HG03520 (cell line): ENCODE data around the gene CIITA.
"Not testable (repeated sequence)": the region's sequence is repeated elsewhere in the genome, so short reads cannot be mapped to it uniquely, and the experiment has no call there.

Experiments
- ATAC-seq: cut with Tn5 transposase; IDR thresholded peaks from one replicate; pipeline ENCODE4 v1.9.1; 2021; ENCODE audit warnings: mild to moderate bottlenecking, moderate library complexity; ENCODE audit not compliant: unreplicated experiment

The CIITA gene

DNA sequence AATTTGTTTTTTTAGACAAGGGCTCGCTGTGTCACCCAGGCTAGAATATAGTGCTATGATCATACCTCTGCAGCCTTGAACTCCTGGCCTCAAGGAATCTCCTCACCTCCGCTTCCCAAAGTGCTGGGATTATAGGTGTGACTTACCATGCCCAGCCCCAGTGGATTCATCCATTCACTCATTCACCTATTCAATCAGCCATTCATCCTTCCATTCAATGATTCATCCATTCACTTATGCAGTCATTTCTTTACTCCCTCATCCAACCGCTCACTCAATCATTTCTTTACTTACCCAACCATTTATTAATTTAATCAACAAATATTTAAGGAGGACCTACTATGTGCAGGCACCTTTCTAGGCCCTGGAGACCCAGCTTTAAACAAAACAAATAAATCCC, 39.5 kb downstream of the CIITA start:
- ATAC-seq = no peak

DNA sequence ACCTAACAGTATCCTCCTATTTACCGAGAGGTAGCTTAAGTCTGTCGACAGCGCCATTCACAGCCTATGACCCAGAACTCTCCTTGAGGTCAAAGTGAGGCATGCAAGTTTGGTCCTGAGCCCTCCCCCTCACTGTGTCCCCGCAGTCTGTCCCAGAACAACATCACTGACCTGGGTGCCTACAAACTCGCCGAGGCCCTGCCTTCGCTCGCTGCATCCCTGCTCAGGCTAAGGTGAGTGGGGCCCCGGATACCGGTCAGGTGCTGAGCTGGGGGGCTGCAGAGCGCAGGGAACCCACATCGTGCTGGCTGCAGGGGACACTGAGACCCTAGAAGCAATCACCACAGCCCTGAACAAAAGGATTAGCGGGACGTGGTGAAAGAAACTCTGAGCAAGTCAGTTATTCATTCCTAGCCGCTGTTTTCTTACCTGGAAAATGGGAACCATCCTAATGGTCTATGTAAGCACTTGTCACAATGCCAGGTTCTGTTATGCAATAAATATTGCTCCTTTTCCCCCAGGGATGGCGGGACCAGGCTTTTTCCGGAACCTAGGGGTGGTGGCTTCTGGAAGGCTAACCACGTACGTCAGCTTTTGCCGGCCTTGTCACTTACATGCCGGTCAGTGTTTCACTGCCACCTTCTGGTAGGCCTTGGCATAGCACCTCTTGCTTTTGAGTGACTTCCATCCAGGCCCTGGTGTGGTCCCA, 41.4 kb downstream of the CIITA start:
- ATAC-seq = no peak

DNA sequence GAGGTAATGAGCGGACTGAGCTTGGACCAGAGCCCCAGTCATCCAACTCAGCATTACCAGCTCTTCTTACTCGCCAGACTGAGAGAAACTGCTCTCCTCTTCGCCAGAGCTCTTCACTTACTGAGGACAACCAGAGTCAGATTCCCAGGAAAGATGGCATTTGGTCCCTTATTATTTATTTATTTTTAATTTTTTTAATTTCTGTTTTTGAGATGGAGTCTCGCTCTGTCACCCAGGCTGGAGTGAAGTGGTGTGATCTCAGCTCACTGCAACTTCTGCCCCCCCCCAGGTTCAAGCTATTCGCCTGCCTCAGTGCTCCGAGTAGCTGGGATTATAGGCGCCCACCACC, 42.0 kb downstream of the CIITA start:
- ATAC-seq = no peak

DNA sequence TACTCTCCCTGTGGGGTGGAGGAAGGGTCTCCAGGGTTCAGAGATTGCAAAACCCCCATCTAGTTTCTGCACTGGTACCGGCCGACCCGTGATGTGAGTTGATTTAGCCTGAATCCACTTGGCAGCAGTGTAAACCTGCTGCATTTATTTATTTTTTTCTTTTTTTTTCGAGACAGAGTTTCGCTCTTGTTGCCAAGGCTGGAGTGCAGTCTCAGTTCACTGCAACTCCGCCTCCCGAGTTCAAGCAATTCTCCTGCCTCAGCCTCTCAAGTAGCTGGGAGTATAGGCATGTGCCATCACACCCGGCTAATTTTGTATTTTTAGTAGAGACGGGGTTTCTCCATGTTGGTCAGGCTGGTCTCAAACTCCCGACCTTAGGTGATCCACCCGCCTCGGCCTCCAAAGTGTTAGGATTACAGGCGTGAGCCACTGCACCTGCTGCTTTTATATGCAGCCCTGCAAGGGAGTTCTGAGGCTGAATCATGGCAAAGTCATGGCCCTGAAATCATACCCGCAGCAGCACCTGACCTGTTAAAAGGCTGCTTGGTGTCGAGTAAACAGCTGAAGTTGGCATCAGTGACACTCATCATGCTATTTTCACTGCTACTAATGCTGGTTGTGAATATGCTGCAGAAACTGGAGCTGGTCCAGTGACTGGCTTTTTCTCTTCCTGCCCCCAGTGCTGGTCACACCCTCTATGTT, 43.9 kb downstream of the CIITA start:
- ATAC-seq = no peak

DNA sequence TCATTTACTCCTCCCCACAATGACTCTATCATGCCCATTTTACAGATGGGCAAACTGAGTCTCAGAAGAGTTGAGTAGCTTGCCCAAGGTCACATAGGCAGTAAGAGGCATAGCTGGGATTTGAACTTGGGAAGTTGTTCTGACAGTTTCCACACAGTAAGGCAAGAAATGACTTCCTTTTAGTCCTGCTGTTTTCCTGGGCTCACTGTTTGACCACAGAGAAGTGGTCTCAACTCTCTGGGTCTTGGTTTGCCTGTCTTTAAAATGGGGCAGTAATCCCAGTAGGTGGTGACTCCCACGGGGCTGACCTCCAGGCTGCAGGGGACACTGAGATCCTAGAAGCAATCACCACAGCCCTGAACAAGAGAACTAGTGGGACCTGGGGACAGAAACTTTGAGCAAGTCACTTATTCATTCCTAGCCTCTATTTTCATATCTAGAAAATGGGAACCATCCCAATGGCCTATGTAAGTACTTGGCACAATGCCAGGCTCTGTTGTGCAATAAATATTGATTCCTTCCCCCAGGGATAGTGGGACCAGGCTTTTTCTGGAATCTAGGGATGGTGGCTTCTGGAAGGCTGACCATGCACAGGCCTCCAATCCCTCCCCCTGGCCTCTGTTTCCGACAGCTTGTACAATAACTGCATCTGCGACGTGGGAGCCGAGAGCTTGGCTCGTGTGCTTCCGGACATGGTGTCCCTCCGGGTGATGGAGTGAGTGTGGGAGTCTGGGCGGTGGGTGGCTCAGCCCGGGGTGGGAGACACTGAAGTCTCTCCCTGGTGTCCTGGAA, 44.7 kb downstream of the CIITA start:
- ATAC-seq = no peak

DNA sequence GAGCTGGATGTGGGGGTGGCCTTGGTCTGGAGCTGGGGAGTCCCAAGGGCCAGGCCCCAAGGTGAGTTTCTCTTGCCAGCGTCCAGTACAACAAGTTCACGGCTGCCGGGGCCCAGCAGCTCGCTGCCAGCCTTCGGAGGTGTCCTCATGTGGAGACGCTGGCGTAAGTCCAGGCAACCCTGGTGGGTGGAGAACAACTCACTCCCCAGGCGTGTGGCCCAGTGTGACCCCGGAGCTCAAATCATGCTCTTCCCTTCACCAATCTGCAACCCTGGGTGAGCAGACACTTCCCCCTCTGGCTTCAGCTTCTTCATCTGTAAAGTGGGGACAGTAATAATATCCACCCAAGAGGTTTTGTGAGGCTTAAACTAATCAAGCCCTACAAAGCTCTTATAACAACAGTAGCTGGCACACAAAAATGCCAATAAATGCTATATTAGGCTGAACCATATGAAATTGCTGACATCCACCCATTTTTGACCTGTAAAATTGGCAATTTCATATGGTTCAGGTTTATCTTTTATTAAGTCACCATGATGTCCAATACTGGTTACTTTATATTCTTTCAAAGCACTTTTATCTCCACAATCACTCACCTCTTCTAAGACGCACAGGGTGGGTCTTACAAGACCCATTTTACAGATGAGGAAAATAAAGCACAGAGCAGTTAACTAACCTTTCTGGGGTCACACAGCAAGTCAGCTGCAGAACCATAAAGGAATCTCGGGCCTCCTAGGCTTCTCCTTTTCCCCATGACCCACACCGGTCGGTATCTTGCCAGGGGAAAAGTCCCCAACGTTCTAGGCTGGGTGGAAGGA, 45.5 kb downstream of the CIITA start:
- ATAC-seq = no peak

DNA sequence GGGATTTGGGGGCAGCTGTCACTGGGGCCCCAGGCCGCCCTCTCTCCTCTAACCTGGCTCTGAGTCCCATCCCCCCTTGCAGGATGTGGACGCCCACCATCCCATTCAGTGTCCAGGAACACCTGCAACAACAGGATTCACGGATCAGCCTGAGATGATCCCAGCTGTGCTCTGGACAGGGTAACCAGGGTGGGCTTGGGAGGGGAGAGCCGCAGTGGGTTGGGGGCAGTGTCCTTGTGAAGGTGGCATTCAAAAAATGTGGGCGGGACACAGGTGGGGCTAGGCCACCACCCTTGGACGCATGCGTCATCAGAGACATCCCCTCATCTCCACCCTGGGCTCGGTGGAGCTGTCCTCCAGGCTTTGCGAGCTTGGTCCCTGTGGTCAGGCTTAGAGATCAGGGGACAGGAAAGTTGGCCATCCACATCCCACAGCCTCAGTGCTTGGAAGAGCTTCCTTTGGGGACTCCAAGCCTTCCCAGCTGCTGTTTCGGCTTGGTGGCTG, 46.2 kb downstream of the CIITA start:
- no peak for ATAC-seq

DNA sequence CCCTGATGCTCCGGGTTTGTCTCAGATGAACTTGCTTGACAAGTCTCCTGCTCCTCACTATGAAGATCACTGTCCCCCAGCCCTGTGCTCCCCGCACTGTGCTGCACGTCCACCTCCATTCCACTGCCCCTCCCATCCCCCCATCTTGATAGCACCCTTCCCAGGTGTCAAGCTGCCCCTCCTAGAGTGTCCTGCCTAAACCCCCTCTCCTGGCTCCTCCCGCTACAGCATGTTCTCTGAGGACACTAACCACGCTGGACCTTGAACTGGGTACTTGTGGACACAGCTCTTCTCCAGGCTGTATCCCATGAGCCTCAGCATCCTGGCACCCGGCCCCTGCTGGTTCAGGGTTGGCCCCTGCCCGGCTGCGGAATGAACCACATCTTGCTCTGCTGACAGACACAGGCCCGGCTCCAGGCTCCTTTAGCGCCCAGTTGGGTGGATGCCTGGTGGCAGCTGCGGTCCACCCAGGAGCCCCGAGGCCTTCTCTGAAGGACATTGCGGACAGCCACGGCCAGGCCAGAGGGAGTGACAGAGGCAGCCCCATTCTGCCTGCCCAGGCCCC, 46.7 kb downstream of the CIITA start:
- ATAC-seq = no peak

DNA sequence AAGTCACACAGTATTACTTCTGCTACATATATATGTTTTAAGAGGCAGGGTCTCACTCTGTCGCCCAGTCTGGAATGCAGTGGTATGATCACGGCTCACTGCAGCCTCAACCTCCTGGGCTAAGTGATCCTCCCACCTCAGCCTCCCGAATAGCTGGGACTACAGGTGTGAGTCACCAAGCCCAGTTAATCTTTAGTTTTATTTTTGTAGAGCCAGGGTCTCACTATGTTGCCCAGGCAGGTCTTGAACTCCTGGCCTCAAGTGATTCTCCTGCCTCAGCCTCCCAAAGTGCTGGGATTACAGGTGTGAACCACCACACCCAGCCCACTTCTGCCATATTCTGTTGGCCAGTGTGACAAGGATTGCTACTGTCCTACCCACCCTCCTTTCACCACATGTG, 48.3 kb downstream of the CIITA start:
- not testable (repeated sequence) for ATAC-seq

DNA sequence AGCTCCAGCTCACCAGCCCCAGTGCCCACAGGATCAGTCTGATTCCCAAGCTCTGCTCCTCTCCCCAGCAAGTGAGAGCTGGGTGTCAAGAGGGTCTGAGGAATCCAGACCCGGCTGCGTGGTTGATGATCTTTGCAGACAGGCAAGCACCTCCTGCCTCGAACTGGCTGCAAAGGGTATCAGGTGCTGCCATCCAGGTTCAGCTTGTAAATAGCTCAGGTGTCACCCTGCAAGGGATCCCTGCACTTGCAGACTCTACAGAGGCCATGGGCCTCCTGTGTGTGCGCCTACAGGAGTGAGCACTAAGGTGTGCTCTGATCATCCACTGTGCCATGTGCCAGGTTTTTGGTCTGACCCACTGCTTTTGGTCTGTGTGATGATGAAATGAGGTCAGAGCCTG, 49.1 kb downstream of the CIITA start:
- no peak for ATAC-seq

DNA sequence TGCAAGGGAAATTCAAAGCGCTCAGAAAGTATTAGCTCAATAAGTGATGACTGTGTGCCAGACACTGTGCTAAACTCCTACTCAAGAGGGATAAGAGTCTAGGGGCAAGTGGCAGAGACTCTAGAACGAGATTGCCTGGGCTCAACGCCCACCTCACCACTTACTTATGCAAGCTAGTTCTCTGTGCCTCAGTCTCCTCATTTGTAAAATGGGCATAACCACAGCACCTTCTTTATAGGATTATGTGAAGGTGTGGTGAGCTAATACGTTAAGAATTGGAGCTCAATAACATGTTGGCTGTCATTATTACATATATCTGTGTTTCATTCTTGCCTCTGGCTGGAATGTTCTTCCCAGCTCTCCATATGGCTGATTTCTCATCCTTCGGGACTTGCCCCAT, 49.9 kb downstream of the CIITA start:
- ATAC-seq = no peak

DNA sequence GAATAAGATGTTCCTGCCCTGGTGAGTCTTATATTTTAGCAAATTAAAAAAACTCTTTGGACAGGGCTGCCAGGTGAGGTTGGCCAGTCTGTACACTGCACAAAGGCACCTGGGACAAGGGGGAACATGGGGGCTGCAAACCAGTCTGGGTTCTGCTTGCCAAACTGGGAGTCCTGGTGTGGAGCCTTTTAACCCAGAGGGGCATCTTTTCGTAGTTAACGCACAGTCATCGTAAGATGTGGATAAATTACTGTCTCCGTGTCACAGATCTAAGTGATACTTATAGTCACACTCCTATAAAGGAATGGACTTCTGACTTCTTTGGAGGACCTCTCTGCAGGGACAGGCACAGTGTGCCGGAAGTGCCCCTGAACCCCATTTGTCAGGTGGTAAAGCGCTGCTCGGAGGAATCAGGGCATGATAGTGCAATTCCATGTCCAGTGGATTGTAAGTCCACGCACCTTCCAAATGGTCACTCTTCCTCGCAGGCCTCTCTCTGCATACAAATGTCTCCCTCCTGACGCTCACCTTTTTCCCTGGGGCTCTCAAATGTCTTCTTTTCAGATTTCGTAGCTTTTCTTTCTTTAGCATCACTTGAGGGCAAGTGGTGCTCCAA, 50.6 kb downstream of the CIITA start:
- ATAC-seq = no peak

DNA sequence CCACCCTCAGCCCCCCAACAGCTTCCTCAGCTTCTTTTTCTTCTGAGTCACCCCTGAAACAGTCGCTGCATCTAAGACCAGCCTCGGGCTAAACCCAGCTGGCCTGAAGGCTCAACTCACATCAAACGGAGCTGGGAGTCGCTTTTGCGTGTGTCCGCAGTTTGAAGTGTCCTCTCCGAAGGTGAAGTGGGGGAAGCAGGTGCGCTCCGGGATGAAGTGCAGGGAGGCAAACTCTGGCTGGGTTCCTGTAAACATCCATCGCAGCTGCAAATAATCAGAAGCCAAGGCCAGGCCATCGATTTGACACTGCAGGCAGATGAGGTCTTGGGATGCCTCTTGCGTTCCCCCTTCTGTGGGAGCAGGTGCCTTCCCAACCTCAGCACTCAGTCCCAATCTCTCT, 52.1 kb downstream of the CIITA start:
- ATAC-seq = not testable (repeated sequence)

DNA sequence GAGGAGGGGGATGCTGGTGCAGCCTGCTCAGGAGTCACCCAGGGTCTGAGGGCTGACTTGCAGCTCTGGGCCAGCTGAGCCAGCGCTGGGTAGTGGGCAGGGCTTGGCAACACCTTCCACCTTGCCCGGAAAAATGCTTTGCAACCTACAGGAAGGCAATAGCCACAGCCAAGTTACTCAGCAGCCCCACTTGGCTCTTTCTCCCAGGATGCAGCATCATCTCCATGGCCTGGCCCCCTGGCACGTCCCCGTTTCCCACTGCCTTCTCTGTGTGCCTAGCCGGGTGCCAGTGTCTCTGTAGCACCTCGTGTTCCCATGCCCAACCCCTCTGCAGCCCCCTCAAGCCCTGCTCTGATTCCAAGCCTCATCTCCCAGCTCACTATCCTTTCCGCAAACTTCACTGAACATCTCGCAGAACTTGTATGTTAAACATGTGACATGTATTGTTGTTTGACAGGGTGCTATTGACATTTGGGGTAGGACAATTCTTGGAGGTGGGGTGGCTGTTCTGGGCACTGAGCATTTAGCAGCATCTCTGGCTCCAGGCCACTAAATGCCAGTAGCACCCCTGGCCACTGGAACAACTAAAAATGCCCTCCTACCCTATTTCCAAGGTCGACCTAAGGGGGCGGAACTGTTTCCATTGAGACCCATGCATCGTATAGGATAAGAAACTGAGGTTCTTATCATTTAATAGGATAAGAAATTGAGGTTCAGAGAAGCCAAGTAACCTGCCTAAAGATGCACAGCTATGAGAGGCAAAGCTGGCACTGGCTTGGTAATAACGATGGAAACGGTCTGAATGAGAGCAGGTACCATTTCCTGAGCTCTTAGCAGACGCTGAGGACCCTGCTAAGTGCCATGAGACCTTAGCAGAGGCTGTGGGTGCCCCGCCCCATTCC, 53.1 kb downstream of the CIITA start:
- ATAC-seq = no peak

DNA sequence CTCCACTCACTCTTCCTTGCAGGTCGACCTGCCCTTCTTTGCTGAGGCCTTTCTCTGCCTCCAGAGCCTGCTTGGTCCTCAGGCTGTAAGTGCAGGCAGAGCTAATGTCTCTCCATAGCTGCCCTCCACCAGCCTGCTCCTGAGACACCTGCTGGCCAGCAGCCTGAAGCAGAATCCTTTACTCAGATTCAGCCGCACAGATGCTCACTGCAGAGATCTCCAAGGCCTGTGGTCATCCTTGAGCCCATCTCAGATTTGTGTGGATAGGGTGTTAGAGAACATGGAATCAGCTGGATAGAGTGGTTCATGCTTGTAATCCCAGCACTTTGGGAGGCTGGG, 53.7 kb downstream of the CIITA start:
- no peak for ATAC-seq

DNA sequence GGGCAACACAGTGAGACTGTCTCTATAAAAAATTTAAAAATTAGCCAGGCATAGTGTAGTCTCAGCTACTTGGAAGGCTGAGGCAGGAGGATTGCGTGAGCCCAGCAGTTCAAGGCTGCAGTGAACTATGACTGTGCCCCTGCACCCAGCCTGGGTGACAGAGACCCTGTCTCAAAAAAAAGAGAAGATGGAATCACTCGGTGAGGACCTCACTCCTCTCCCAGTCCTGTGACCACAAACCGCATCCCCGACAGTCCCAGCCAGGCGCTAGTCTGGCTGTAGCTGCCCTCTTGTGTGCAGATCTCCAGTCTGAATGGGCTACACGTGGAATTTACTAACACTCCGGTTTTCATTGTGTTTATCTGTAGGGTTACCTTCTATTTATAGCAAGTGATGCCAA, 54.1 kb downstream of the CIITA start:
- ATAC-seq = no peak

DNA sequence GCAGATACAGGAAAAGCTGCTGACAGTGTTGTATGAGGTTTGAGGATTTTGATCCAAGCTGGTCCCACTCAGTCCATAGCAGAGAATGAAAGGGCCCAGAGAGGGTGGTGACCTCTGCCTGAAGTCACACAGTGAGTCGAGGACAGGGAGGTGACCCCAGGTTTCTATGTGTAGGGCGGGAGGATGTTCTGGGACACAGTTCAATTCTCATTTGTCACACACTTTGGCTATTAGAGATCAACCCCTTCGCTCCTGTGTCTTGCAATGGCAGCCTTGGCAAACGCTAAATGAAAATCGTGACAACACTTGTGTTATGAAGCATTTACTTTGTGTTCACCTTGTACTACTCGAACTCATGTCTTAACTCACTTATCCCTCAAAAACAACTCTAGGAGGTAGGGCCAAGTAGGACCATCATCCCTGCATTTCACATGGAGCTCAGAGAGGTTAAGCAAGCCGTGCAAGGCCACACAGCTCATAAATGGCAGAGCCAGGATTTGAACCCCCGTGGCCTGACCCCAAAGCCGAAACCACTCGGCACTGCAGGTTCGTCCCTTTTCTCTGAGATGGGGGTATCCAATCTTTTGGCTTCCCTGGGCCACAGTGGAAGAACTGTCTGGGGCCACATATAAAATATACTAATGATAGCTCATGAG, 55.1 kb downstream of the CIITA start:
- ATAC-seq = no peak

DNA sequence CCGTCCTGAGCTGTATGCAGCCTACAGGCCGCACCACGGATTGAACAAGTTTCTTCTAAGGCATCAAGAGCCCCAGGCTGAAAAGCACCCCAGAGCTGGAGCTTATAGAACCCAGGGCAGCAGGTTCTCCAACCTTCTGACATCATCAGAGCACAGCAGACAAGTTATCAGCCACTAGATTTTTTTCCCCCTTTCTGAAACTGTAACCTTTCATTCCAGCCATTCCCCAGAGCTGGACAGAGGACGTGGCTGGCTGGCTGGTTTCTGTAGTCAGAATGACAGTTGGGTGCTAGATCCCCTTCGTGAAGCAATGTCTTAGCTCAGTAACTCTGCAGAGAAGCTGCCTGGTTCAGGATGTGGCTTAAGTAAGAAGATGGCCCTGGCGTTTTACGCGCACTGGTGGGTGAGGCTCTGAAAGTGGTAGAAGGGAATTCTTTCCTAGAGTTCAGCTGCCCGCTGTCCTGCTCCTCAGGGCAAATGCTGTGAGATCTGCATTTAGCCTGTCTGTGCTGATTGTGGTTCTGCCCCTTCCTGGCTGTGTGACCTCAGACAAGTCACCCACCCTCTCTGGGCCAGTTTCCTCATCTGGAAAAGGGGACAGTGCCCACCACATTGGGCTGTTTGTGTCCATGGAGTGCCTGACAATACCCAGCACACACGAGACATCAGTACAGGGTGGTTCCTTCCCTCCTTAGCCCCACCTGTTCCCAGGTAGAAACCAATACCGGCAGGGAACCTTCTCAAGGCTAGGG, 56.1 kb downstream of the CIITA start:
- ATAC-seq = no peak
